ENCODE results near the gene CBR4.

Gene CBR4

GRCh38 chr4:169010125-169011023, at the start of gene CBR4:
Gene CBR4, minus strand, starts transcription at chr4:169010255. Its CDS starts 166 bp downstream, at chr4:169010089.
- in situ Hi-C loops (cut with HindIII; ENCODE audit: low sequenced_read_pairs): no loop called here
- TF ChIP-seq CTCF (IDR thresholded peaks at IDR 0.05; ENCODE audit: low read depth, low read length, missing control alignments): peak; percentile 44
- H3K4me3 ChIP-seq (ENCODE audit: low read depth, low read length): peak within 1 kb of the TSS; percentile 74
- DNase-seq (ENCODE audit: low read depth): peak; percentile 97

DNA sequence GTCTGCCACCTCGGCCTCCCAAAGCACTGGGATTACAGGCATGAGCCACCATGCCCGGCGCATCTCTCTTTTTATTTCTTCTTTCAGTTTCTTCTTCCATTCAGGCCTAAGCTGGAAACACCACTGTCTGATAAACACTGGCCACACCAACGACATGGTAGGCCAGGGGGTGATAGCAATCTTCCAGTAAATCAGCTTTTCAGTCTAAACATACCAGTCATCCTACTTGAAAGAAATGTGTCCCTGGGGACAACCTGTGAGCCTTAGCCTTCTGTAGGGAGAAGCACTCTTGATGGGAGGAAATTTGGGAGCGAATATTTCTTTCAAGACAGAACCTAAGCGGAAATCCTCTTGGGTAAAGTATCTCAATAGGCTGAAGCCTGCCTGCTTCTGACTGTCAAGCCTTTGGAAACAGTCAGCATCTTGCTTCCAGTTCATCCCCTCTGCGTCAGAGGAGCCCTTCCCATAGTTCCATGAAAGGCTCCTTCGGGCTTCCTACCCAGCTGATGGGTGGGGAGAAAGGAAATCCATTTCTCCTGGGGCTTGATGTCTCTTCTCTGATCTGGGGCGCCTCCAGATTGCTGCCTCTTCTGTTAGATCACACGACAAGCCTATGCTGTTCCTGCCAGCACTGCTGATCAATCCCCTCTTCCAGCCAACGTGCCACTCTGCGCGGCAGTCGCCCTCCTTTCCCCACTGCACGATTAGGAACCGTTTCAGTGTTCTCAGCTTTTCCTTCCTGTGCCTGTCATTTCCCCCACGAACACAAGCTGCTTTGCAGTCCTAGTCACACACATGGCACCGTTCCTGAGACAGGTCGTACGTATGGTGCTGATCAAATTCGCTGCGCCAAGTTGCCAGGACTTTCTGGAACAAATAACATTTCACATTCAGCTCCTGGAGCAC, 49.5 kb upstream of the CBR4 start:
- no peak for TF ChIP-seq CTCF (IDR thresholded peaks at IDR 0.05; ENCODE audit: low read depth, low read length, missing control alignments)

GRCh38 chr4:169058312-169058711, 48.3 kb upstream of the CBR4 start:
- H3K4me3 ChIP-seq (ENCODE audit: low read depth, low read length): no peak overlapping the region
- TF ChIP-seq CTCF (IDR thresholded peaks at IDR 0.05; ENCODE audit: low read depth, low read length, missing control alignments): no peak
- no peak for DNase-seq (ENCODE audit: low read depth)
- in situ Hi-C loops (cut with HindIII; ENCODE audit: low sequenced_read_pairs): no loop called here

More for the DNA sequence above, 49.5 kb upstream of the CBR4 start:
- no peak for DNase-seq (ENCODE audit: low read depth)
- in situ Hi-C loops (cut with HindIII; ENCODE audit: low sequenced_read_pairs): no loop called here
- H3K4me3 ChIP-seq (ENCODE audit: low read depth, low read length): no peak overlapping the region

DNA sequence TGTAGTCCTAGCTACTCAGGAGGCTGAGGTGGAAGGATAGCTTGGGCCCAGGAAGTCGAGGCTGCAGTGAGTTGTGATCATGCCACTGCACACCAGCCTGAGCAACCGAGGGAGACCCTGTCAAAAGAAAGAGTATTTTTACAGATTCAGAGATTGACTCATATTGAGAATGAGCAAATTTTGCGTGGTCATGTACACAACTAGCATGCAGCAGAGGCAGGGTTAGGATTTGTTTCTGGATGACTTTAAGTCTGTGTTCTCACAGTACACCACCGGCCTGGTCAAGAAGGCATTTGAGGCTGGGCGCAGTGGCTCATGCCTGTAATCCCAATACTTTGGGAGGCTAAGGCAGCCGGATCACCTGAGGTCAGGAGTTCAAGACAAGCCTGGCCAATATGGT, 44.8 kb upstream of the CBR4 start:
- no peak overlapping the region for H3K4me3 ChIP-seq (ENCODE audit: low read depth, low read length)
- no peak for DNase-seq (ENCODE audit: low read depth)
- TF ChIP-seq CTCF (IDR thresholded peaks at IDR 0.05; ENCODE audit: low read depth, low read length, missing control alignments): no peak
- in situ Hi-C loops (cut with HindIII; ENCODE audit: low sequenced_read_pairs): no loop called here

GRCh38 chr4:169052594-169052945, 42.5 kb upstream of the CBR4 start:
- no peak for TF ChIP-seq CTCF (IDR thresholded peaks at IDR 0.05; ENCODE audit: low read depth, low read length, missing control alignments)
- H3K4me3 ChIP-seq (ENCODE audit: low read depth, low read length): no peak overlapping the region
- in situ Hi-C loops (cut with HindIII; ENCODE audit: low sequenced_read_pairs): no loop called here
- no peak for DNase-seq (ENCODE audit: low read depth)

DNA sequence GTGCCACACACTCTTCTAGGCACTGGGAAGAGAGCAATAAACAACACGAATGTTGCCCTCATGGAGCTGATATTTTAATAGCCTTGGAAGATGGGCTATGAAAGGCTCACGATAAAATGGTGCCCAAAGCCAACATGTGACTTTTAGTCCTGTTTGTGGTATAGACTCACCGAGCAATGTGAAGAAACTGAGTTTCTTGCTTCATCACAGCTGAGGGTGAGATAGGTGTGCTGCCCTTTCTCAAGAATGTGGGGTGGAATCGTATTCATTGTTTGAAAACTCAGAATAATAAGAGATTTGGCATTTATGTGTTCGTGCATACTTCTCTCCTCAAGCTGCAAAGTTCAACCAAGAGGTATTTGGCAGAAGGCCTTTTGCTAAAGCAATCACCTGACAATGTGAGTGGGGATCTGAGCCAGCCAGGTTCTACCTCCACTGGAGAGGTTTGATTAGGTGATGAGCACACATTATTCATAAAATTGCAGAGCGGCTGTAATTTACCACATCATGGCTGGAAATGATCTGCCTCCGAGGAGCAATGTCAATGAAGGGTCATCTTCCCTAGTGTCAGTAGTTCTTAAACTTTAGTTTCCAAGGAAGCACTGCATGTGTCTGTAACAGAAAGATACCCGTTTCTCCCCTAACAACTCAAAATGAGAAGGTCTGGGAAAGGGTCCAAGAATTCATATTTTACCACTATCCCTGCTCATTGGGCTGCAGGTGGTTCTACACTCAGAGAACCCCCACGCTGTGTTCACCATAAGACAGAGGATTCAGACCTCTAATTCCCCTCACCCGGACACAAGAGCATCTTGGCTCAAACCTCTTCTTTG, 41.9 kb upstream of the CBR4 start:
- H3K4me3 ChIP-seq (ENCODE audit: low read depth, low read length): no peak overlapping the region

More for the DNA sequence above, 41.9 kb upstream of the CBR4 start:
- TF ChIP-seq CTCF (IDR thresholded peaks at IDR 0.05; ENCODE audit: low read depth, low read length, missing control alignments): no peak
- in situ Hi-C loops (cut with HindIII; ENCODE audit: low sequenced_read_pairs): no loop called here
- peak; percentile 56 for DNase-seq (ENCODE audit: low read depth)
